ENCODE measurements around the gene IGSF22.

IGSF22 gene

DNA sequence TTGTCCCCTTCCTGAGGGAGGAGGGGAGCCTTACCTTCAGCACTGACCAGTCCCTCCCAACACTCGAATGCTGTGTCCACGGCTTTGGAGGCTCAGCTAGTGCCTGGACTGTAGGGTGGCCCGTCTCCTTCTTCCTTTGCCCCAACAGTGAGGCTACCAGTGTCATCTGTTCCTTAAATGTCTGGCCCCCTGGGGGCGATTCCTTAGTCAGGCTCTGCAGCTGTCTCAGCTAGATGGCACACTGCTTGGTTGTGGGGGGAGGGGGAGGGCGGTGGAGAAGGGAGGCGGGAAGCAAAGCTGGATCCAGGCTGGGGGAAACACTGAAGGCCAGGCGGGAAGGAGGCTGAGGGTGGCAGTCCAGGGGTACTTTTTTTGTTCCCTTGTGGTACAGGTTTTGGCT lies at the start of gene IGSF22:
Gene IGSF22 (minus strand): TSS at position 149 of the 400 bp plus-strand sequence. CDS start 1,952 bp downstream, outside the sequence.
- DNase-seq (ENCODE audit: low read depth): no peak

DNA sequence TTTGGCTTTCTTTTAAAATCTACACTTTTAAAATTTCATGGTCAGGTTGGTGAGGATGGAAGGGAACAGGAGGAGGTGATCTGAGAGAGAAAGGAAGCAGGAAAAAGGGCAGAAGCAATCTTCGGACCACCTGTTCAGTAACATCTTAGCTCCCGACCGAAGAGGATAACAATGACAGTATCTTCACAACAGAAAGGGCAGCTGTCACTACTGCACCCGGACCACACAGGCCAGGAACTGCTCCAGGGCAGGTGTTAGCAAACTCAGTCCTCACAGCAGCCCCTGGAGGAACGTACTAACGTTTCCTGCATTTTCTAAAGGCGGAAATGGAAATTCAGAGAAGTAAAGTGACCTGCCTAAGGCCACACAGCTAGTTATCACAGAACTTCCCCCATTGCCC lies 48.8 kb upstream of the IGSF22 start:
- DNase-seq (ENCODE audit: low read depth): no peak

- no peak for DNase-seq (ENCODE audit: low read depth)
Measured at GRCh38 chr11:18773681-18774080, 47.7 kb upstream of the IGSF22 start.

DNA sequence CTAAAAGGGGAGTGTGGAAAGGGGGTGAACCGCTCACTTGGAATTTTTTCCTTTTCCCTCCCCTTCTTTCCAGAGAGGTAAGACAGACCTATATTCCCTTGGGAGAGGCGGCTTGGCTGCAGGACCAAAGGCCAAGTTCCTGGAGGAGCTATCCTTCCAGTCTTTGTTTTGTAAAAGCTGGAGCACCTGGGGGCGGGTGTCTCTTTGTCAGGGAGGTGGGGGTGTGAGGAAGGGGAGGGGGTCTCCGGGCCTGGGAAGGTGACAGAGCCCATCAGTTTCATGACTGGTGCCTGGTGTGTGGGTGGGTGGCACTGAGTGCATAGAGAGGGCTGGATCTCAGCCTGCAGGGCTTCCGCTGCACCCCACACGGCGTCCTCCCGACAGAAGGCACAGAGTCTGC lies 47.1 kb upstream of the IGSF22 start:
- no peak for DNase-seq (ENCODE audit: low read depth)

GRCh38 chr11:18772211-18772610 lies 46.2 kb upstream of the IGSF22 start:
- no peak for DNase-seq (ENCODE audit: low read depth)

- DNase-seq (ENCODE audit: low read depth): no peak
Measured at GRCh38 chr11:18771266-18772035, 45.5 kb upstream of the IGSF22 start.

DNA sequence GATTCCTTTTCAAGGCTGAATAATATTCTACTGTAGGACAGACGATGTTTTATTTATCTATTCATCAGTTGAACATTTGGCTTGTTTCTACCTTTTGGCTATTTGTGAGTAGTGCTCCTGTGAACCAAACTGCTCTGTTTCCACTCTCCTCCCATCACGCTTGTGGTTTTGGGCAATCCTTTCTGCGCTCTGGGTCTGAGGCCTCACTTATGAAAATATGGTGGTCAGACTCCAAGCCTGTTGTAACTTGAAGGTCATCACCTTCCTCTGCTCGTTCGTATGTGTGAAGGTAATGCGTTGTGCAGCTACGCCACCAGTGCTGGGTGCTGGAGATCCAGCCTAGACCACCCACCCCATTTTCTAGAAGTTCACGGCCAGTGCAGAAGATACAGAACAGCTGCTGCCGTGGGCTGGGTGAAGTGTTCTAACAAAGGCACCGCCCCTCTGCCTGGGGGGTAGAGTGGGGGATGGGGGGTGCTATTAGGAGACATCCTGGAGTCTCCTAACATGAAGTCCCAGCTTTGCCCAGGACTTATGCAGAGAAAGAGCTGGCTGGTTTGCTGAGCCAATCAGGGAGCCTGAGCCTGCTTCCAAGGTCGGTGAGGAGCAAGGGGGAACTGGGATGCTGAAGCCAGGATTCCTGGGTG lies 44.6 kb upstream of the IGSF22 start:
- DNase-seq (ENCODE audit: low read depth): no peak

GRCh38 chr11:18769802-18770456 lies 43.9 kb upstream of the IGSF22 start:
- DNase-seq (ENCODE audit: low read depth): no peak

DNA sequence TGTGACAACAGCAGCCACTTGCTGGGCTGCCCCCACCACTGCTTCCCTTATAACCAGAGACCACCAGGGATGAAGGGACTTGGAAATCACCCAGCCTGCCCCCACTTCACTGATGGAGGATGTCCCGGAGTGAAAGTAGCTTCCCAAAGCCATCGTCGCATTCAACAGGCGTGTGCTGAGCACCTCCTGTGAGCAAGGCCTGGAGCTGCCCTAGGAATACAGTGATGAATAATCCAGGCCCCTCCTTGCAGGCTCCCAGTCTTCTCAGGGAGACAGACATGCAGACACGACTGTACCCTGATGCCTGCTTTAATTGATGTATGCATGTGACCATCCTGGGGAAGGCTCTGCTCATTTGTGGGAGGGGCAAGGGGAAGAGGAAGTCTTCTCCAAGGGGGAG lies 43.0 kb upstream of the IGSF22 start:
- DNase-seq (ENCODE audit: low read depth): no peak

GRCh38 chr11:18768472-18768901 lies 42.5 kb upstream of the IGSF22 start:
- DNase-seq (ENCODE audit: low read depth): no peak

GRCh38 chr11:18766015-18766414 lies 40.0 kb upstream of the IGSF22 start:
- no peak for DNase-seq (ENCODE audit: low read depth)

DNA sequence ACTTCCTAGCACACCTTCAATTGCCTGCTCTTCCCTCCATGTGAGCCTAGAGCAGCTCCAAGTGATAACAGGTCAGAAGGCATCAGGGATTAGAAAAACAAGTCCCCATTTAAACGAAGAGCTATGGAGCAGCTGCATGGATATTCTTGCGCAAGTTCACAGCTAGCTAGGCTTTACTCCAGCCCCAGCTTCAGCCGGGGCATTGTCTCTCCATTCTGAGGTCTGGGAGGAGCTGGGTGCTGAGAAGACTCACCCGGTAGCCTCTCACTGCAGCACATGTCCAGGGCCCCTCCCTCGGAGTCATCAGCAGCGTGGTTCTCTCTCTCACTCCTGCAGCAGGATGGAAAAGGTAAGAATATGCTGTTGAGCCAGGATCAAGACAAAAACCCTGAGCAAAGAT lies 39.6 kb upstream of the IGSF22 start:
- DNase-seq (ENCODE audit: low read depth): no peak

DNA sequence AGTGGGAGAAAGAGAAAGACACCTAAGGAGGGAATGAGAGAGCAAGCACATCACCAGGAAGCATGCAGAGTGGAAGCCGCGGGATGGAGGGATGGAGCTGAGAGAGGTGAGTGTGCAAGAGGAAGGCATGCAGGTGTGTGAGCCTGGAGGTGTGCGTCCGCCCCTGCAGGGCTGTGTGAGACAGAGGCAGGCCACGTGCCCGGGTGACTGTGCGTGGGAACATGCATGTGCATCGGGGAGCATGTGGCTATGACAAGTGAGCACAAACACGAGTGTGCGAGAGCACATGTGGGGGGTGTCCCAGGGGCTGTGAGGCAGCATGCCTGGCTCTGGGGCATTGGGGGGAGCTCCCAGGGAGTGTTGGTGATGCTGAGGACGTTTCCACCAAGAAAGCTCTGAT lies 35.8 kb upstream of the IGSF22 start:
- no peak for DNase-seq (ENCODE audit: low read depth)

DNA sequence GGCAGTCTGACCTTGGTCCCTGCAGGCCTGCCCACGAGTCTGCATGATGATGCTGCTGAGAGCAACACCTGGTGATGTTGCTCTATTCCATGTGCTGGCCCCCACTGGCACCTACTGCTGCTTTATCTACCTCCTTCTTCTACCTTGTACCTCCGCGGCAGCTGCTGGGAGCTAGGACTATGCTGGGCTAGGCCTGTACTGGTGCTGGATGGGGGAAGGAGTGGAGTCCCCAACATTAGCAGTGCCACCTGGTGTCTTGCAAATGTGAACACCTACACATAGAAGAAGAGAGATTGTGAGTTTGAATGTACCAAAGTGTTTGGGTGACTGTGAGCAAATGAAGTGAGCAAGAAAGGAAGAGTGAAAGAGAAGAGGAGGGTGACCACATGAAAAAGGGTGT lies 35.2 kb upstream of the IGSF22 start:
- DNase-seq (ENCODE audit: low read depth): no peak

- DNase-seq (ENCODE audit: low read depth): no peak
Measured at GRCh38 chr11:18757811-18758210, 31.8 kb upstream of the IGSF22 start.

DNA sequence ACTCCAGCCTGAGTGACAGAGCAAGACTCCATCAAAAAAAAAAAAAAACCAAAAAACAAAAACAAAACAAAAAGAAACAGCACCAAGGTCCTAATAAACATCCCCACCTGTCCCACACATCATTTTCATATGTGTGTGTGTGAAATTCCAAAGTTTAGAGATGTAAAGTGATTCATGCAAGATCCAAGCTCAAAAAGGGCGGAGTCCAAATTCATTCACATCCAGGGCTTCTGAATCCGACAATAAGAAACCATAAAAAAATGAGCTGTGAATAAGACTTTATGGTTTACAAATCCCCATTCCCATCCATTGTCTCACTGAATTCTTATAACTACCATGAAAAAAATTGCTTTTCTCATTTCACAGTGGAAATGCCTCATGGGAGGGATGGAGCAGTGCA lies 30.9 kb upstream of the IGSF22 start:
- DNase-seq (ENCODE audit: low read depth): no peak

DNA sequence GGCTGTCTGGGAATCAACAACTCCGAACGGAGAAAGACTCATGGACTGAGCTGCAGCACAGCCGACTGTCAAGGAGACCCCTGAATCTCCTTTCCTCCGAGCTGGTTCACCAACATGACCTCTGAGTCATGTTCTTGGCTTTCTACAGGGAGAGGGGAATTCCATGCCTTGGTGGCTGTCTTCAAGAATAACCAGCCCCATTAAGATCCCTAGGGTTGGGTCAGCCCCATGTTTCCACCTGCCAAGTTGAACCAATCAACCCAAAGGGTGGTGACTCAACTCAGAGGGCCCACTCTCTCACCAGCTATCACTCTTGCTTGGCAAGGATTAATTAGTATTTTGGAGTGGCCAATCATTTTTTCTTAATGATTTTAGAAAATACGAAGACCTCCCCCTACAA lies 28.3 kb upstream of the IGSF22 start:
- DNase-seq (ENCODE audit: low read depth): no peak

GRCh38 chr11:18752502-18752901 lies 26.5 kb upstream of the IGSF22 start:
- no peak for DNase-seq (ENCODE audit: low read depth)

DNA sequence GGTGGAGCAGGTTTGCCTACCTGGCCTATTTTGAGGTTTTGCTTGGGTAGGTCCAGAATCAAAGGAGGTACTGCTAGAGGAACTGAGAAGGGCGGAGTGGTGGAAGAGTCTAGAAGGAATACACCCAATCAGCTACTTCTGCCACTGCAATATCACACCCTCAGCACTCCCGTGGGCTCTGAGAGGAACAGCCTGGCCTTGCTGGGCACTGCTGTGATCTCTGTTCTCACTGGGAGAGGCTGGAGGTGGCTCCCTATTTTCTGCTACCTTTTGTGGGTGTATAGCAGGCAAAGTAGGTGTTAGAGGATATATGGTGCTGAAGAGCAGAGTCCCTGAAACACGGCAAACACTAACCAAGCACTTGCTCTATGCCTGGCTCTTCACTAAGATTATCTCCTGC lies 25.0 kb upstream of the IGSF22 start:
- DNase-seq (ENCODE audit: low read depth): no peak

DNA sequence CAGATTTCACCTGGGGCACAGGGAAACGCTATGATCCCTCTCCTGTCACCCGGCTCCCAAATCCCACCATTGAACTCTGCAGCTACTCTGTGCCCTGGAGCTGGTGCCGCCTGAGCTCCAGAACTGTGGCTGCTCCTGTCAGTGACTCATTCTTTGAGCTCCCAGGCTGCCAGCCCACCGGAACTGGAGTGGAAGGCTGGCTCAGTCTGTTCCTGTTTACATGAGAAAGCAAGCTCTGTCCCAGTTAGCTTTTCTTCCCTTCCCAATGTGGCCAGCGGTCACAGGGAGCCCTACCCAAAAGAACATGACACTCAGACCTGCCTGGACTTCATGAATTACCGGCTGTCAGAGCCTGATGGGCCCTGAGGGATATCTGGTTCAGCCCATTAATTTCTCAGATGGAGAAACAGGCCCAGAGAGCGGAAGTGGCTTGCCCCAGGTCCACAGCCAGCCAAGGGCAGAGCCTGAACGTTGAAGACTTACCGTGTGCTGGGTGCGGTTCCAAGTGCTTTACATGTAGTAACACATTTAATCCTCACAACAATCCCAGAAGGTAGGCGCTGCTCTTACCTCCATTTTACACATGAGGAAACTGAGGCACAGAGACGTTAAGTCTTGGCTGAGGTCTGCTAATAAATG lies 23.8 kb upstream of the IGSF22 start:
- no peak for DNase-seq (ENCODE audit: low read depth)

GRCh38 chr11:18748766-18749365 lies 22.9 kb upstream of the IGSF22 start:
- no peak for DNase-seq (ENCODE audit: low read depth)

GRCh38 chr11:18745251-18745650 lies 19.3 kb upstream of the IGSF22 start:
- no peak for DNase-seq (ENCODE audit: low read depth)

Measured in stimulated activated CD8-positive, alpha-beta memory T cell treated with anti-CD3 and anti-CD28 coated beads, Interleukin-7, amount 100 ng/mL, for 24 hours (primary cell).